Testis (tissue), 2 donors: ENCODE measurements around the gene PIK3R2.

Experiments
- POLR2A ChIP-seq: fragments of 450-650 bp; IDR thresholded peaks from one replicate; pipeline ENCODE4 v1.6.1; 2017; ENCODE audit warnings: antibody characterized with exemption, mild to moderate bottlenecking, moderate library complexity
- TF ChIP-seq, protein P1 (sequence below), 3 experiments: fragments of 450-650 bp in 2 of 3; fragments of 200-600 bp in 1 of 3; sonication (generic) in 1 of 3; IDR thresholded peaks; one replicate each; pipeline ENCODE4 v1.5.1; 2016 to 2019; ENCODE audit warnings: antibody characterized with exemption in 3 of 3, mild to moderate bottlenecking in 2 of 3, moderate library complexity in 1 of 3

GRCh38 chr19:18121166-18121565 is 31.8 kb upstream of the PIK3R2 start:
- no peak for TF ChIP-seq POLR2A
- TF ChIP-seq, protein P1, sequence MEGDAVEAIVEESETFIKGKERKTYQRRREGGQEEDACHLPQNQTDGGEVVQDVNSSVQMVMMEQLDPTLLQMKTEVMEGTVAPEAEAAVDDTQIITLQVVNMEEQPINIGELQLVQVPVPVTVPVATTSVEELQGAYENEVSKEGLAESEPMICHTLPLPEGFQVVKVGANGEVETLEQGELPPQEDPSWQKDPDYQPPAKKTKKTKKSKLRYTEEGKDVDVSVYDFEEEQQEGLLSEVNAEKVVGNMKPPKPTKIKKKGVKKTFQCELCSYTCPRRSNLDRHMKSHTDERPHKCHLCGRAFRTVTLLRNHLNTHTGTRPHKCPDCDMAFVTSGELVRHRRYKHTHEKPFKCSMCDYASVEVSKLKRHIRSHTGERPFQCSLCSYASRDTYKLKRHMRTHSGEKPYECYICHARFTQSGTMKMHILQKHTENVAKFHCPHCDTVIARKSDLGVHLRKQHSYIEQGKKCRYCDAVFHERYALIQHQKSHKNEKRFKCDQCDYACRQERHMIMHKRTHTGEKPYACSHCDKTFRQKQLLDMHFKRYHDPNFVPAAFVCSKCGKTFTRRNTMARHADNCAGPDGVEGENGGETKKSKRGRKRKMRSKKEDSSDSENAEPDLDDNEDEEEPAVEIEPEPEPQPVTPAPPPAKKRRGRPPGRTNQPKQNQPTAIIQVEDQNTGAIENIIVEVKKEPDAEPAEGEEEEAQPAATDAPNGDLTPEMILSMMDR (IDR thresholded peaks at IDR 0.05): no peak
